Inflammatory macrophage treated with lipopolysaccharide for 4 hours (primary cell): ENCODE results near the gene CYP19A1.

Experiments used
- DNase-seq: peaks from one replicate; pipeline ENCODE4 v3.0.0-alpha.2; 2020

CYP19A1 gene

DNA sequence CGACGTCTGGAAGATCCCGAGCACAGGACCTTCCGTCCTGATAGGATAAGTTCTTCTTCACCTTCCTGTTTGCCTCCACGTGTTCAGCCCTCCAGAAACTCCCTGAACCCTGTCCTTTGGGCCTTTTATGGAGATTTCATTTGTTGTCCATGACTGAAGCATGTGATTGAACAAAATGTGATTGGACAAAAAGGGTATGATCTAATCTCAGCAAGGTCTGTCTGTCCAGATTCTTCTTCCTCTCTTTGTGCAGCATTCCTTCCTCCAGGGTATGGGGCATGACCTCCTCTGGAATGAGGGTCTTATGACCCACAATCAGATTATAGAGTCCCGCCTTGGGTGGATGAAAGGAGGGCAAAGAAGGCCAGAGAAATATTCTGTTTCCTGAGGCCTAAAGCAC is at the start of gene CYP19A1:
Gene CYP19A1, minus strand, starts transcription at position 101 of the 400 bp plus-strand sequence. CDS start 95,684 bp downstream, outside the sequence.
- no peak for DNase-seq

DNA sequence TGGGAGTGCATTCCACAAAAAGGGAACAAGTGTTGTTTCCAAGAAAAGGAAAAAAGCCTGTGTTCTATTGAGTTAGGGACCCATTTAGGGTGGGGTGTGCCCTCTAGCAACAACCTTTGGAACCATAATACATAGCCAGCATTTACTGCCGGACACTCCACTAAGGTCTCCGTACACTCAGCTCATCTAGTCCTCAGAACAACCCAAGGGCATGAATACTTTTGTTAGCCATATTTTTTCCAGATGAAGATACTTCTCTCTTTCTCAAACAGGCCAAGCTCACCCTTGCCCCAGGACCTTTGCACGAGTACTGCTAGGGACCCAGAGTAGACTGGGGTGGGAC is 49.3 kb upstream of the CYP19A1 start:
- DNase-seq: no peak

GRCh38 chr15:51386960-51387698 is 48.7 kb upstream of the CYP19A1 start:
- DNase-seq: no peak

DNA sequence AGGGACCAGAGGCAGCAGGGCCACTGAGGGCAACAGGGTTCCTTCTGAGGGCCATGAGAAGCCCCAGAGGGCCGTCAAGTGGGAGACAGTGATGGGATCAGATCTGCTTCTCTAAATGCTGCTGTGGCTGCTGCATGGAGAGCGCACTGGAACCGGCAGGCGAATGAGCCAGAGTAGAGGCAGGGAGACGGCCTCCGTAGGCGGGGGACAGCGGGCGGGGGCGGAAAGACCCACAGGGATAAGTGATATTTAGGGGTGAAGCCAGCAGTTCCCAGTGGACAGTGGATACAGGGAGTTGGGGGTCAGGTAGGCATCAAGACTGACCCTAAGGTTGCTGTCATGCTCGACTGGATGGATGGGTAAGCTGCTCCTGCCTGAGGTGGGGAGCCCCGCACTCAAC is 48.1 kb upstream of the CYP19A1 start:
- no peak for DNase-seq

- DNase-seq: no peak
These were observed 47.6 kb upstream of the CYP19A1 start for GRCh38 chr15:51386029-51386428.

GRCh38 chr15:51382787-51383186 is 44.4 kb upstream of the CYP19A1 start:
- DNase-seq: peak; percentile 67

DNA sequence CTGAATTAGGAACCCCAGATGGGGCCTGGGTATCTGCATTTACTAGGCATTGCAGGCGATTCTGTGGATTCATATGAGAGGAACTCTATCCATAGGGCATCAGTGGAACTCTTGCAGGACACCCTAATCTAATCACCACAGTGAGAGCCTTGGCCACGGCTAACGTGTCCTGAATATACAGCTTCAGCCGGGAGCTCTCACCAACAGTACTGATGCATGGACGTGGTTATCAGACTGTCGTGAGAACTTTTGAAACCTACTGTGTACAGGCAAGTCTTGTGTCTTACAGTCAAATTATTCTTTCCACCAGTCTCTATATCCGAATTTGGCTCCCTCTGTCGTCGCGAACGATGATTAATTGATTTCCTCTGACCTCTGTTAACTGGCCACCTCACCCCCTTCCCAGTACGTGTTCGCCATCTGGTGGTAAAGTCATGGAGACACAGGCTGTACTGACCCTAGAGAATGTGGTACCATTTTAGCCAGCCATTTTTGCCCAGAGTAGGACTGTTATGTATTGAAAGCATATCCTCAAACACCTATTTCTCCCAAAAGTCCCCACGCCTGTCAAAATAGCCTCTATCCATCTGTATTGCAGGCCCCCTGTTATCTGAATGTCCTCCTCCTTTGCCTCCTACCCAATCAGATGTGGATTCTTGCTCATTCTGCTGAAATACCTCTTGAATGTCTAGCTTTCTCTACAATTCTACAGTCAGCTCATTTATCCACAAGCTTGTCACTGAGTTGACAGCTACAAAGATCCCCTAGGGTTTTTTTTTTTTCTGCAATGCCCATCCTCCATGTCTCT is 42.8 kb upstream of the CYP19A1 start:
- peak; percentile 85 for DNase-seq

DNA sequence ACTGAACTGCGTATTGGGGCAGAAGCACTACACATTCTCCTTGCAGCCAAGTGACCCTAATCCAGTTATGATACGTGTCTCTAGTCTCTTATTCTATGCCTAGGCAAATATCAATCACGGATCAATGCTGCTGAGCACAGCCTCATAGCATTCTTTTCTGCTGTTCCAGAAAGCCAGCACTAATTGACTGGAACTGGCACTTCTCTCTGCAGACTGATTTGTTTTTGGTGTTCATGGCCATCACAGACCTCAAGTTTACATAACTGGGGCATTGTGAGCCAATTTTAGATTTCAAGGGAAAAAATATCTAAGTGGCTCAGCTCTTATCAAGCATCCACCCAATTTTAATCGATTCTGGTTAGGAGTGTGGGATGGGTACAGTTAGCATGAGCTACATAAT is 41.0 kb upstream of the CYP19A1 start:
- DNase-seq: no peak

GRCh38 chr15:51378406-51378805 is 40.0 kb upstream of the CYP19A1 start:
- no peak for DNase-seq

- DNase-seq: no peak
These were observed 38.8 kb upstream of the CYP19A1 start for GRCh38 chr15:51377038-51377786.

- no peak for DNase-seq
These were observed 37.7 kb upstream of the CYP19A1 start for GRCh38 chr15:51375966-51376640.

GRCh38 chr15:51374131-51374530 is 35.7 kb upstream of the CYP19A1 start:
- DNase-seq: no peak

- no peak for DNase-seq
These were observed 32.9 kb upstream of the CYP19A1 start for GRCh38 chr15:51371266-51371665.

DNA sequence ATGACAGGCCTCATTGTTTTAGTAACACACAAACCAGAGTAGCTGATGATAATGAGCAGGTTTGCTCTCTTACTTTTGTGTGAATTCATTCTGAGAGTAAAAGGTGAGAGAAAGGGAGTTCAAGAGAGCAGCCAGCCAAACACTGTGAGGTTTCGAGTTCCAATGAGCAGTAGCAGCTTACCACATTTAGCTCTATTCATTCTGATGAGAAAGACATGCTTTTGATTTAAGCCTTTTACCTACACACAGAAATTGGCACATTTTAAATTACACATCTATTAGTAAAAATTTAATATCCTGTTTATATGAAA is 31.0 kb upstream of the CYP19A1 start:
- DNase-seq: no peak

GRCh38 chr15:51368751-51369450 is 30.5 kb upstream of the CYP19A1 start:
- no peak for DNase-seq

- no peak for DNase-seq
These were observed 29.9 kb upstream of the CYP19A1 start for GRCh38 chr15:51368307-51368706.

DNA sequence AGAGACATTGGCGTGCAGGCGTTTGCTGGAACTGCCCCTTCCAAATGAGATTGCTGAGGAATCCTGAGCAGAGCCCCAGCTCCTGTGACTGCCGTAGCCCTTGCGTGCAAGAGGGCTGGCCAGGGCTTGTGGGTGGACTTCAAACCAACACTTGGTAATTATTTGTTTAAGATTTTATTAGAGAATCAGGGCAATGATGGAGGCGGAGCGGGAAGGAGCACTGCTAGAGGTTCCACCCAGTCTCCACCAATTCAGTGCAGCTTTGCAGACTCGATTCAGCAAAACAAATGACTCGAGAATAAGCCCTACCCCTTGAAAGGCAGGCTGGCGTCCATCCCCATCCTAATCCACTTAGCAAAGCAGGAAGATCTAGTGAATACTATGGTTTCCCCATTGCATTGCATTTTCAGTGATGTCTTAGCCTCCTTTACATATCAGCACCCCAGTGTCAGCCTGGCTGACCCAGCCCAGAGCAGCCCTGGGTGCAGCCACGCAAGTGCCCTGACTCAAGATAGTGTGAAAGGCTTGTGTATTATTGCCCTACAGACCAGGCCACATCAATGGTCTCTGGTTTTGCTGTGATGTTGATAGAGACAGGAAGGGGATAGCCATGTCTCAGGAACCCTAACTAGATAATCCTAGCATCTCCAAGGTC is 29.1 kb upstream of the CYP19A1 start:
- DNase-seq: no peak

DNA sequence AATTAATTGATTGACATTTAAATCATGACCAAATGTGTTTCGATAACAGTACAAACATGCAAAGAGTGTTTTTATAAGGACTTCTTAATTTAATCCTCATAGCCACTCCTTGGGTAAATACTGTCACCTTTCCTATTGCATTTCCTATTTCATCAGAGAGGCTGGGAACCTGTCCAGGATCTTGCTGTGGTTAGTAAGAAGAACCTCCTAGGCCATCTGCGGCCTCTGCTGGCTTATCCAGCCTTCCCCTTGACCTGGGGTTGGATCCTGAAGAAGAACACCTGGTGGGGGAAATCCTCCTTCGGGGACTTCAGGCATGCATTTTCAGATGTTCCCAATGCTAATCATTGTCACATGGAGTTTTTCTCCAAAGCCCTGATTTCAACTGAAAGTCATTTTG is 28.5 kb upstream of the CYP19A1 start:
- DNase-seq: no peak

GRCh38 chr15:51366071-51366470 is 27.7 kb upstream of the CYP19A1 start:
- DNase-seq: no peak

- no peak for DNase-seq
These were observed 27.0 kb upstream of the CYP19A1 start for GRCh38 chr15:51365417-51365816.

DNA sequence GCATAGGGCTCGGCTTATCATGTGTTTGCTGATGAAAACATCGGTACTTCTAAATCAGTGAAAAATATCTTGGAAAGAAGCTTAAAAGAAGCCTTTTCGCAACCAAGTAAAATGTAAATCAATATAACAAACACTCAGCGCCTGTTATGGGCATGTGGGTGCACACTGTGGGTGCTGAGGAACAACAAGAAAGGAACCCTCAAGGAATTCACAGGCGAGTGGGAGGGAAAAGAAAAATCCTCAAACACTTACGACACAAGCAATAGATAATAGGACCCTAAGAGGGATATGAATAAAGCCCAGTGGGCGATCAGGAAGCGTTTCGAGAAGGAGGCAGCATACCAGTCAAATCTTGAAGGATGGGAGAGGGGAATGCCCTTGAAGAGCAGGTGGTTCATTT is 25.0 kb upstream of the CYP19A1 start:
- DNase-seq: no peak

- peak; percentile 62 for DNase-seq
These were observed 21.6 kb upstream of the CYP19A1 start for GRCh38 chr15:51359981-51360380.
